Kidney epithelial cell (primary cell): ENCODE data around the gene UBAP1. TPM values are rescaled to one million over a fixed set of nuclear protein-coding genes. Genes with fewer than 3 reads are reported as not detected.

Experiments used
- DNase-seq: peaks from one replicate; pipeline ENCODE4 v3.0.0-alpha.2; 2010; ENCODE audit warnings: low read depth
- H3K27me3 ChIP-seq: 2 replicates; pipeline ENCODE4 v1.6.0; 2011; ENCODE audit warnings: low read length; ENCODE audit not compliant: control insufficient read depth, insufficient read depth
- H3K36me3 ChIP-seq: 2 replicates; pipeline ENCODE4 v1.5.1; 2011; ENCODE audit warnings: low read length; ENCODE audit not compliant: control insufficient read depth, insufficient read depth
- H3K4me3 ChIP-seq: 2 replicates; pipeline ENCODE4 v1.5.1; 2011; ENCODE audit warnings: low read depth, mild to moderate bottlenecking, control low read depth, low read length
- CTCF ChIP-seq: IDR thresholded peaks from 2 replicates; pipeline ENCODE4 v1.5.1; 2011; ENCODE audit warnings: mild to moderate bottlenecking, moderate library complexity, low read length, control low read depth, inconsistent platforms; ENCODE audit not compliant: insufficient read depth, poor library complexity, severe bottlenecking
- total RNA-seq: library from RNA; depleted of rRNA; stranded (reverse); fragments of >200 nt; gene quantifications from 2 replicates; pipeline ENCODE4 v1.2.3, GENCODE V29; 2015

The UBAP1 gene
- total RNA-seq, 1 donor from 2014 or later: 46.9 TPM

- no peak for DNase-seq
- TF ChIP-seq CTCF: no peak
- Histone ChIP-seq H3K4me3 (no peak overlapping the region), H3K36me3 (no peaks in the 10 kb centered on the region), H3K27me3 (no peaks in the 10 kb centered on the region)
Observed at GRCh38 chr9:34140853-34141252, 38.0 kb upstream of the UBAP1 start.

GRCh38 chr9:34143116-34143515 is 35.7 kb upstream of the UBAP1 start:
- DNase-seq: no peak
- no peaks in the 10 kb centered on the region for H3K27me3 ChIP-seq

GRCh38 chr9:34145165-34145564 is 33.7 kb upstream of the UBAP1 start:
- DNase-seq: no peak
- H3K27me3 ChIP-seq: no peaks in the 10 kb centered on the region
- no peaks in the 10 kb centered on the region for H3K36me3 ChIP-seq
- no peak for TF ChIP-seq CTCF
- no peak overlapping the region for H3K4me3 ChIP-seq

More at GRCh38 chr9:34143116-34143515, 35.7 kb upstream of the UBAP1 start:
- Histone ChIP-seq H3K36me3 (no peaks in the 10 kb centered on the region), H3K4me3 (no peak overlapping the region)
- TF ChIP-seq CTCF: no peak

- no peaks in the 10 kb centered on the region for H3K27me3 ChIP-seq
- no peak for TF ChIP-seq CTCF
- H3K4me3 ChIP-seq: no peak overlapping the region
- DNase-seq: no peak
- H3K36me3 ChIP-seq: no peaks in the 10 kb centered on the region
Observed at GRCh38 chr9:34151398-34151797, 27.4 kb upstream of the UBAP1 start.

- Histone ChIP-seq H3K27me3 (no peaks in the 10 kb centered on the region), H3K36me3 (no peaks in the 10 kb centered on the region), H3K4me3 (no peak overlapping the region)
- no peak for DNase-seq
- TF ChIP-seq CTCF: no peak
Observed at GRCh38 chr9:34154057-34154456, 24.8 kb upstream of the UBAP1 start.

- Histone ChIP-seq H3K36me3 (no peaks in the 10 kb centered on the region), H3K27me3 (no peaks in the 10 kb centered on the region), H3K4me3 (no peak overlapping the region)
- TF ChIP-seq CTCF: no peak
- DNase-seq: no peak
Observed at GRCh38 chr9:34157318-34157717, 21.5 kb upstream of the UBAP1 start.
